Activated CD4-positive, alpha-beta T cell treated with anti-CD3 and anti-CD28 coated beads for 4 hours (primary cell): ENCODE data around the gene TALDO1.
"Not testable (repeated sequence)": the region's sequence is repeated elsewhere in the genome, so short reads cannot be mapped to it uniquely, and the experiment has no call there.

ENCODE experiments used
- DNase-seq, 2 donors: peaks; one replicate each; pipeline ENCODE4 v3.0.0-alpha.2; 2020

The TALDO1 gene

GRCh38 chr11:719214-720016, 27.8 kb upstream of the TALDO1 start:
- DNase-seq: no peak

DNA sequence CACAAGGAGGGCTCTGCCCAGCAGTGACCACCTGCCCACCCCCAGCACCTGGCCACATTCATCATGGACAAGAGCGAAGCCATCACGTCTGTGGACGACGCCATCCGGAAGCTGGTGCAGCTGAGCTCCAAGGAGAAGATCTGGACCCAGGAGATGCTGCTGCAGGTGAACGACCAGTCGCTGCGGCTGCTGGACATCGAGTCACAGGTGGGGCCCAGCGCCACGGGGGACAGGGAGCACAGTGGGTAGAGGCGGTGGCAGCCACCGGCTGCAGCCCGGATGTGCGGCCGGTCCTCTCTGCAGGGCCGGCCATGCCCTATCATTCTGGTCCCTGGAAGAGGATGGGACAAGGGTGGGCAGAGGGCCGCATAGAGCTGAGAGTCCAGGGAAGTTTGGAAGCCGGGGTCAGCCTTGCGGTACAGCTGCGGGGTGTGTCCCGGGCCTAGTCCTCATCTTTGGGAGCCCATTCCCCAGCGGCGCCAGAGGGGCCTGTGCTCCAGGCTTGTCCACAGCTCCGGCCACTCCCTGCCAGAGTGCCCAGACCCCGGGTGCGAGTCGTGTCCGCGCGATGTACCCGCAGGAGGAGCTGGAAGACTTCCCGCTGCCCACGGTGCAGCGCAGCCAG, 27.1 kb upstream of the TALDO1 start:
- no peak for DNase-seq

GRCh38 chr11:720642-721246, 26.5 kb upstream of the TALDO1 start:
- peak; percentile 49 to 73 for DNase-seq

DNA sequence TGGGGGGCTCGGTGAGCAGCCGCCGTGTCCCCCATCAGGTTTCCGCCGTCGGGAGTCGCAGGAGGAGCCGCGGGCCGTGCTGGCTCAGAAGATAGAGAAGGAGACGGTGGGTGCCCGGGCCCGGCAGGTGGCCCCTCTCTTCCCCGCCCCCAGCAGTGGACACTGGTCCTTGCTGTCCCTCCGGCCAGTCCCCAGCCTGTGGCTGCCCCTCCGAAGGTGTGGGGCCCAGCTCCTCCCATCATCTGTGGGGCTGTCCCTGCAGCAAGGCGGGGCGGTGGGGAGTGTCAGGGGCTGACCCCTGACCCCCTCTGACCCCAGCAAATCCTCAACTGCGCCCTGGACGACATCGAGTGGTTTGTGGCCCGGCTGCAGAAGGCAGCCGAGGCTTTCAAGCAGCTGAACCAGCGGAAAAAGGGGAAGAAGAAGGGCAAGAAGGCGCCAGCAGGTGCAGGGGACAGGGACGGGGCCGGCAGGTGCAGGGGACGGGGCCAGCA, 26.0 kb upstream of the TALDO1 start:
- DNase-seq: no peak

DNA sequence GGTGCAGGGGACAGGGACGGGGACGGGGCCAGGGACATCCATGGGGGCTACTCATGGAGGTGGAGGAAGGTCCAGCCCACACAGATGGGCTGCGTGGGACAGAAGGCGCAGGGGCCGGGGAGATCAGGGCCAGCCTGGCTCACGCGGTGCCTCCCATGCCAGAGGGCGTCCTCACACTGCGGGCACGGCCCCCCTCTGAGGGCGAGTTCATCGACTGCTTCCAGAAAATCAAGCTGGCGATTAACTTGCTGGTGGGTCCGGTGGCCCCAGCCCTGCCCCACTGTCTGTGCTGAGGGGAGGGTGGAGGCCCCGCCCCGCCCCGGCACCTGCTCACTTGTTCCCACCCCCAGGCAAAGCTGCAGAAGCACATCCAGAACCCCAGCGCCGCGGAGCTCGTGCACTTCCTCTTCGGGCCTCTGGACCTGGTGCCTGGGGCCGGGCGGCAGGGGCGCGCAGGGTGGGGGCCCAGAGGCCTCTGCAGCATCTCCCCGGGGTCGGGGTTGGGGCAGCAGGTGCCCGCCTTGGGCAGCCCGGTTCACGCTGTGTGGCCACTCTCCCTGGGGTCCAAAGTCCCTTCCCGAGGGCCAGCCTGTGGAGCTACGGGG, 25.4 kb upstream of the TALDO1 start:
- DNase-seq: peak; percentile 47 to 54

- no peak for DNase-seq
Observed at GRCh38 chr11:722346-722811, 24.9 kb upstream of the TALDO1 start.

GRCh38 chr11:723120-723883, 24.0 kb upstream of the TALDO1 start:
- DNase-seq: peak; percentile 32 to 56

GRCh38 chr11:724049-724777, 23.1 kb upstream of the TALDO1 start:
- no peak for DNase-seq

DNA sequence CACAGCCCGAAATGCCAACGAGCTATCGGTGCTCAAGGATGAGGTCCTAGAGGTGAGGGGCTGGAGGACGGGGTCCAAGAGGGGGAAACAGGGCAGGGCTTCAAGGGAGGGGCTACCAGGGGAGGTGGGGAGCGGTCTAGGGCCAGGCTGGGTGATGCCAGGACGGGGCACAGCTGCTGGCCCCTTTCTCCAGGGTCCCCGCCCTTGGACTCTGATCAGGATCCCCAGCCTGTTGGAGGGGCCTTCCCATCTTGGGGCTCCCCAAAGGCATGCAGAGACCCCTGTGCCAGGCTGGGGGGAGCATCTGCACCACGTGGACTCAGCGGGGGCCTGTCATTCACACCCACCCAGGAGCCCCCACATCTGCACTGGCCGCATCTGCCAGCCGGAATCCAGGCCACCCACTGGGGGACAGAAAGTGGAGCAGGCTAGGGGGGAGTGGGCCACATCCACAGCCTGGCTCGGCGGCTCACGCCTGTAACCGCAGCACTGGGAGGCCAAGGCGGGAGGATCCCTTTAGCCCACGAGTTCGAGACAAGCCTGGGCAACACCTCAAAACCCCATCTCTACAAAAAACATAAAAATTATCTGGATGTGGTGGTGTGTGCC, 22.4 kb upstream of the TALDO1 start:
- no peak for DNase-seq

GRCh38 chr11:725624-726202, 21.6 kb upstream of the TALDO1 start:
- no peak for DNase-seq

GRCh38 chr11:726278-727220, 20.7 kb upstream of the TALDO1 start:
- peak; percentile 50 to 51 for DNase-seq

DNA sequence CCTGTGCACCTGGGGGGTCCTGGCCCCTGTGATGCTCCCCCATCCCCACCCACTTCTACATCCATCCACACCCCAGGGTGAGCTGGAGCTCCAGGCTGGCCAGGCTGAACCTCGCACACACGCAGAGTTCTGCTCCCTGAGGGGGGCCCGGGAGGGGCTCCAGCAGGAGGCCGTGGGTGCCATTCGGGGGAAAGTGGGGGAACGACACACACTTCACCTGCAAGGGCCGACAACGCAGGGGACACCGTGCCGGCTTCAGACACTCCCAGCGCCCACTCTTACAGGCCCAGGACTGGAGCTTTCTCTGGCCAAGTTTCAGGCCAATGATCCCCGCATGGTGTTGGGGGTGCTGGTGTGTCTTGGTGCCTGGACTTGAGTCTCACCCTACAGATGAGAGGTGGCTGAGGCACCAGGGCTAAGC, 20.0 kb upstream of the TALDO1 start:
- DNase-seq: no peak

DNA sequence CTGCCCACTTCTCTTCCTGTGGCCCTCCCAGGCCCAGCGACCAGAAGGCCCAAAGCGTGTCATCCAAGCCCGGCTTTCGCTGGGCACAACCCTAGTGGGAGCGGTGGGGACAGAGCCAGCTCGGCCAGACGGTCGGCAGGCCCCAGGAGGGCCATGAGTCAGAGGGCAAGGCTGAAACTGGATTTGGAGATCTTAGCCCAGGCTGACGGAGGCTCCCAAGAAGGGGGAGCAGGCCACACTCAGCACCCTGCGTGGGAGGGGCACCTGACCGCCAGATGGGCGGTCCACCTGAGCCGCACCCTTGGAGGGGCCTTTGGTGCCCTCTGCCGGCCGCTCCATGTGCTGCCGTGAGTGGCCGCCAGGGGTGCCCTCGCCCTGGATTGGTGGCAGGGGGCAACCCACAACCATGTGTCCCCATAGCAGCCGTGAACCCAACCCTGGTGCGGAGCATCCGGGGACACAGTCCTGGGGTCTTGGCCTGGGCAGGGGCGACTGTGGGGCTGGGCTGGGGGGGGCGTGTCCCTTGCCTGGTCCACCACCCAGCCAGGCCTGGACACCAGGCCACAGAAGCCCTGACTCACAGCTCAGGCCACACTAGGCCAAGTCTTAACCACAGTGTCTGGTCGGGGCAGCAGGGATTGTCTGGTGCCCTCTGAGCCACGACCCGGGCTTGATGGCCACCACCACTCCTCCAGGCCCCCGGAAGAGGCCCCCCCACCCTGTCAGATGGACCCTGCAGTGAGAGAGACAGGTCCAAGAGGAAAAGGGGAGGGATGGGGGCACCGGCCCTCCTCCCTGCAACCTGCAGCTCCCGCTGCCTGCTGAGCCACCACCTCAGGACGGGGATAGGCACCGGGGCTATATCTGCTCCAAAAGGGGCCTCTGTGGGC, 19.2 kb upstream of the TALDO1 start:
- peak; percentile 76 to 78 for DNase-seq

GRCh38 chr11:728901-729491, 18.3 kb upstream of the TALDO1 start:
- DNase-seq: no peak

DNA sequence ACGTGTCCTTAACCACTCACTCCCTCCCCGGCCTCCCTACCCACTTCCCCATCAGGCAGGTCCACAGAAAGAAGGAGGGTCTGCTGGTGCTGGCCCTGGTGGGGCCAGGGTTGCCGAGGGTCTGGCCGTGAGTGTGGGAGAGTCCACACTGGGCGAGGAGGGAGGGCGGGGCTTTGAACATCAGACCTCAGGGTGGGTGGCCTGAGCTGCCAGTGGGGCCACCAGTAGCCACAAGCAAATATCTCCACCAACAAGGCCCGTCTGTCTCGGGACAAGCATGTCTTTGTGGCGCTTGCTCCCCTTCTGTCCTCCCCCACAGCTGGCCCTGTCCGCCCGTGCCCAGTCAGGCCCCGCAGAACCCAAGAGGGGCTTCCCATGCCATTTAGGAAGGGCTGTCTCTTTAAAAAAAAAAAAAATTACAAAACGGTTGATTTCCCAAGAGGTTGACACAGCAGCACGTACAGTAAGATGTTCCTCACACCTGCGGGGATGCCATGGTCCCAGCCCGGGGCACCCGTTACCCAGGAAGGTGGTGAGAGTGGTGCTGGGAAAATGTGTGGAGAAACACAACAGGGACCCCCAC, 17.7 kb upstream of the TALDO1 start:
- no peak for DNase-seq

DNA sequence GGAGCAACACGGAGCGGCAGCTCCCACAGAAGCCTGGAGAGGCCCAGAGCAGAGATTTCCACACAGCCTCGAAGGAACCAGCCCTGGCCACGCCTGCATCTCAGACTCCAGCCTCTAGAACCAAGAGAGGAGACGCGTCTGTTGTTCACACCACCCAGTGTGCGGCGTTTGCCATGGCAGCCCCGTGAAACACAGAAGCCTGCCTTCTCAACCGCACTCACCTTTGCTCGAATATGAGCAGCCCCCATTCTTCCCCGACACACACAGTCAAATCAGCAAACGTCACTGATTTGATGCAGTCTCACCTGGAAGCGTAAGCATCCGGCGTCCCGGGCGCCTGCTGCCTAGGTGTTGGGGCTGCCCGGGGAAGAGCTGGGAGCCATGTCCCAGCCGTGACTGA, 14.2 kb upstream of the TALDO1 start:
- no peak for DNase-seq

DNA sequence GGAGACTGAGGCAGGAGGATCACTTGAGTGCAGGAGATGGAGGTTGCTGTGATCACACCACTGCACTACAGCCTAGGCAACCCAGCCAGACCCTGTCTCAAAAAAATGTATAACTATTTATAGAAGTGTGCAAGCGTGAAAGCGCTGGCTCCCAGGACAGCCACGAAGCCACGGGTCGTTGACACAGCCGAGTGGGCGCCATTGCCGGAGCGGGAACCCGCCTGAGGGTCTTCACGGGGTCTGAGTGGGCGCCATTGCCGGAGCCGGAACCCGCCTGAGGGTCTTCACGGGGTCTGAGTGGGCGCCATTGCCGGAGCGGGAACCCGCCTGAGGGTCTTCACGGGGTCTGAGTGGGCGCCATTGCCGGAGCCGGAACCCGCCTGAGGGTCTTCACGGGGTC, 12.7 kb upstream of the TALDO1 start:
- not testable (repeated sequence) for DNase-seq

DNA sequence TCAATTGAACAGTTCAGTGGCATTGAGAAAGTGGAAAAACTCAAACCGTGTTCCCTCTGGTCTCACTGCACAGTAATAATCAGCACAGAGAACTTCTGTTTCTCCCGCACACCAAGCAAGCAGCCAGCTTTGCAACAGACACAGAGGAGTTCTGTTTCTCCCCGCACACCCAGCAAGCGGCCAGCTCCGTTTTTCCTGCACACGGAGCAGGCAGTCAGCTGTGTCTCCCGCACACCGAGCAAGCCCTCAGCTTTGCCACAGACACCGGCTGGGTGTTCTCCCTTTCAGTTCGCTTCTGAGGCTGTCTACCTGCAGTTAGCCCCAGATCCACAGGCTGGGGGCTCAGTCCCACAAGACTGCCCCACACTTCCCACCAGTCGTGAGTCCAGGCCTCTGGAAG, 9.9 kb upstream of the TALDO1 start:
- DNase-seq: no peak
